ENCODE measurements around the gene CYSTM1. TPM values are rescaled to one million over a fixed set of nuclear protein-coding genes. Genes with fewer than 3 reads are reported as not detected.

Gene CYSTM1
- total and polyA plus RNA-seq, 8 donors: 28.4 to 90.4 (median 35.1) TPM

DNA sequence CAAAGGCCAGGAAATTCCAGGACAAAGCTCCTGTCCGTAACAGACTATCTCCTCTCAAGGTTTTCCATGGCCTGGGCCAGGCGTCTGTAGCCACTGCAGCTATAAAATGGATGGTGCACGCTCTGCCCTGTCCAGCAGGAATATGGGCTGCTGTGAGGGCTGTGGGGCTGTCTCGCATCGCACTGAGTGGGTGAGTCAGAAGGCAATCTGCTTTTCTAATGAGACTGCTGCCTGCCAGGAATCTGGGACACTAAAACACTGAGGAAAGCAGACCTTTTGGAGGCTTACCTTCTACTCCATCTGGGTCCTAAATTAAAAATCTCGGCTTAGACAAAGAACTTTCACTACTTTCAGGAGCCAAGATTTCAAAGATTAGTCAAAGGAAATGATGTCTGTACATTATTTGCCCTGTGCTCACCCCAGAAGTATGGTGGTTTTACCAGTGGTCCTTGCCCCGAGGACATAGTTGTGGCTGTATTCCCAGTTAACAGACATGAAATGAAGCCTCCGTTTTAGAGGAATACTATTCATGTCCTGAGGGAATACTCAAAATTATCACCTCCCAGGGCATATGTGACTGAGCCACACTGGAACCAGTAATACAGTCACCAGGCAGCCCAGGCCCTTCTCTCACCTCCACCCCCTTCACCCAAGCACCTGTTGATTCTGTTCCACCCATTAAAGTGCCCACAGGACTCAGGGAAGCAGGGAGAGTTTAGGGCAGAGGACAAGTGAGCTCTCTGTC lies 71.6 kb downstream of the CYSTM1 start:
- Histone ChIP-seq H3K27me3 (no peaks in the 10 kb centered on the region), H3K9me3 (no peaks in the 10 kb centered on the region), H3K27ac (peak overlapping the region; percentile 58 to 66), H3K4me3 (no peak overlapping the region), H3K36me3 (peaks cover 0 to 67% of the 10 kb centered on the region in 2 donors), H3K4me1 (peaks cover 23 to 59% of the 10 kb centered on the region in 2 donors)
- DNase-seq: no peak
- intact Hi-C loops (cut with DNase I): loop anchor here in 1 of 2 donors (10.0 kb wide), 1 partner anchor 98 kb away; the partner anchor contains the start of gene HBEGF
- TF ChIP-seq, protein P1, sequence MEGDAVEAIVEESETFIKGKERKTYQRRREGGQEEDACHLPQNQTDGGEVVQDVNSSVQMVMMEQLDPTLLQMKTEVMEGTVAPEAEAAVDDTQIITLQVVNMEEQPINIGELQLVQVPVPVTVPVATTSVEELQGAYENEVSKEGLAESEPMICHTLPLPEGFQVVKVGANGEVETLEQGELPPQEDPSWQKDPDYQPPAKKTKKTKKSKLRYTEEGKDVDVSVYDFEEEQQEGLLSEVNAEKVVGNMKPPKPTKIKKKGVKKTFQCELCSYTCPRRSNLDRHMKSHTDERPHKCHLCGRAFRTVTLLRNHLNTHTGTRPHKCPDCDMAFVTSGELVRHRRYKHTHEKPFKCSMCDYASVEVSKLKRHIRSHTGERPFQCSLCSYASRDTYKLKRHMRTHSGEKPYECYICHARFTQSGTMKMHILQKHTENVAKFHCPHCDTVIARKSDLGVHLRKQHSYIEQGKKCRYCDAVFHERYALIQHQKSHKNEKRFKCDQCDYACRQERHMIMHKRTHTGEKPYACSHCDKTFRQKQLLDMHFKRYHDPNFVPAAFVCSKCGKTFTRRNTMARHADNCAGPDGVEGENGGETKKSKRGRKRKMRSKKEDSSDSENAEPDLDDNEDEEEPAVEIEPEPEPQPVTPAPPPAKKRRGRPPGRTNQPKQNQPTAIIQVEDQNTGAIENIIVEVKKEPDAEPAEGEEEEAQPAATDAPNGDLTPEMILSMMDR (IDR thresholded peaks at IDR 0.05): no peak
- peak; percentile 39 for ATAC-seq

DNA sequence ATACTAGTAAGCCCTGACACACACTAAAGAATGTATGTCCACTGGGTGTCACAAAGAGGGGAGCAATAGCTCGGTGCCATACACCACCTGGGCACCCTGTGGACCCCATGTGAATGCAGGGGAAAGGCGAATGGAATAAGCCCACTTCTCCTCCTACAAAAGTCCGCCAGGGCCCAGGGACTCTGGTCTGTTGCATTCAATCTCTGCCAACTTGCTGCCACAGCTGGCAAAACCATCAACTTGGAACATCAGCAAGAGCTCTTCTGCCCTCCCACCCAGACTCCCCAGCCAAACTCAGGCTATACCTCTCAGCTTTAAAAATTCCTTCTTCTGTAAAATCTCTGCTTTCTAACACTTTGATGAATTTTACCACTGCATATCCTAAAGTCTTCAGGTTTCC lies 73.4 kb downstream of the CYSTM1 start:
- ATAC-seq (no peak), DNase-seq (no peak)
- Histone ChIP-seq H3K27ac (no peak overlapping the region), H3K36me3 (peaks cover 0 to 64% of the 10 kb centered on the region in 2 donors), H3K4me3 (no peak overlapping the region), H3K9me3 (no peaks in the 10 kb centered on the region), H3K4me1 (peaks cover 20 to 65% of the 10 kb centered on the region in 2 donors), H3K27me3 (no peaks in the 10 kb centered on the region)
- TF ChIP-seq, protein P1 (IDR thresholded peaks at IDR 0.05): no peak
- intact Hi-C loops (cut with DNase I): loop anchor here in 1 of 2 donors (10.0 kb wide), 1 partner anchor 96 kb away; the partner anchor contains the start of gene HBEGF

DNA sequence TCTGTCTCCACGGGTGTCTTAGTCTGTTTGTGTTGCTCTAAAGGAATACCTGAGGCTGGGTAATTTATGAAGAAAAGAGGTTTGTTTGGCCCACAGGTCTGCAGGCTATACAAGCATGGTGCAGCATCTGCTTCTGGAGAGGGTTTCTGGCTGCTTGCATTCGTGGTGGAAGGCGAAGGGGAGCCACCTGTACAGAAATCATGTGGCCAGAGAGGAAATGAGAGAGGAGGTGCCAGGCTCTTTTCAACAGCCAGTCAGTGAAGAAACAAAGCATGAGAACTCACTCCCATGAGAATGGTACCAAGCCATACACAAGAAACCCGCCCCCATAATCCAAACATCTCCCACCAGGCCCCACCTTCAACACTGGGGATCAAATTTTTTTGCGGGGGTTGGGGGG lies 74.5 kb downstream of the CYSTM1 start:
- DNase-seq: no peak
- H3K27ac ChIP-seq: no peak overlapping the region
- H3K4me3 ChIP-seq: no peak overlapping the region
- TF ChIP-seq, protein P1 (IDR thresholded peaks at IDR 0.05): no peak
- no peaks in the 10 kb centered on the region for H3K9me3 ChIP-seq
- peaks cover 0 to 54% of the 10 kb centered on the region in 2 donors for H3K36me3 ChIP-seq
- intact Hi-C loops (cut with DNase I): loop anchor here in 1 of 2 donors (10.0 kb wide), 1 partner anchor 95 kb away; the partner anchor contains the start of gene HBEGF
- H3K27me3 ChIP-seq: no peaks in the 10 kb centered on the region
- H3K4me1 ChIP-seq: peaks cover 29 to 72% of the 10 kb centered on the region in 2 donors
- ATAC-seq: no peak

DNA sequence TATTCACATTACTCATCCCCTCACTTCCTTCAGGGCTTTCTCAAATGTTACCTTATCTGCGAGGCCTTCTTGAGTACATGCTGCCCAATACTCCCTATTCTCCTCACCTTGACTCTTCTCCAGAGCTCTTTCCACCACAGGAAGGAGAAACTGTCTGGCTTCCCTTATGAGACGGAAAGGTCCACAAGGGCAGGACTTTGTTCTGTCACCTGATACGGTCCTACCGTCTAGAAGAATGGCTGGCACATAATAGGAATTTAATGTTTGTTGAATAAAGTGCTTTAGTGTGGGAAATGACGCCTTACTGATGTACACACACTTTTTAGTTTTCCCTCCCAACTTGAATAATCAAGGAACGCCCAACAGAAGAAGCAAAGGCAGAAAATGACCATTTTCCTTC lies 75.4 kb downstream of the CYSTM1 start:
- intact Hi-C loops (cut with DNase I): loop anchor here in 1 of 2 donors (5.0 kb wide), 1 partner anchor 97 kb away; the partner anchor contains the start of gene HBEGF
- TF ChIP-seq, protein P1 (IDR thresholded peaks at IDR 0.05): no peak
- Histone ChIP-seq H3K4me3 (no peak overlapping the region), H3K27me3 (no peaks in the 10 kb centered on the region), H3K36me3 (peaks cover 0 to 47% of the 10 kb centered on the region in 2 donors), H3K9me3 (no peaks in the 10 kb centered on the region), H3K27ac (peak overlapping the region in 1 of 2 donors; percentile 68), H3K4me1 (peaks cover 20 to 68% of the 10 kb centered on the region in 2 donors)
- DNase-seq: no peak
- no peak for ATAC-seq

DNA sequence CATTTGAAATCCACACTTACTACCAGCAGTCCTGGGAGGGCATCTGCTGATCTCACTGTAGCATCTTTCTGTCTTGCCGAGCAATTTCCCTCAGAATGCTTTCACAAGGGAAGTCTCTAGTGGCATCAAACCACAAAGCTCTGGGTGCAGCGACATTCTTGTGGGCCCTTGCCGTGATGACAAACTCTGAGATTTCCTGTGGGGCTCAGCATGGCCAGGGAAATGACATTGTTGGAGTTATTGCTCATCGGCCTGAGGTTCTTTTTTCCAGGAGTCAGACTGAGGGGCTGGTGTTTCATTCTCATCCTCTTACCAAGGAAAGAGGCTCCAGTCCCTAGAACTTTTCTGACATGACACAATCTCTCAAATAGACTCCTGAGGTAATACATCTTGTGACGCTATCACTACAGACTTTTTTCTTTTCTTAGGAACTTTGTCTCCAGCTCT lies 76.6 kb downstream of the CYSTM1 start:
- H3K36me3 ChIP-seq: peaks cover 0 to 36% of the 10 kb centered on the region in 2 donors
- DNase-seq: peak in 1 of 4 donors; percentile 67
- peaks cover 11 to 63% of the 10 kb centered on the region in 2 donors for H3K4me1 ChIP-seq
- no peaks in the 10 kb centered on the region for H3K9me3 ChIP-seq
- TF ChIP-seq, protein P1 (IDR thresholded peaks at IDR 0.05): no peak
- H3K27me3 ChIP-seq: no peaks in the 10 kb centered on the region
- intact Hi-C loops (cut with DNase I): loop anchor here in 1 of 2 donors (5.0 kb wide), 1 partner anchor 96 kb away; the partner anchor contains the start of gene HBEGF
- peak; percentile 48 for ATAC-seq
- H3K4me3 ChIP-seq: no peak overlapping the region
- H3K27ac ChIP-seq: peak overlapping the region in 1 of 2 donors; percentile 68

Data from left lung (tissue), 10 donors.